SK-N-SH (cell line): ENCODE results near the gene GPR148. TPM values are rescaled to one million over a fixed set of nuclear protein-coding genes. Genes with fewer than 3 reads are reported as not detected.

Experiments
- polyA plus RNA-seq, 3 experiments: library from polyadenylated mRNA; depleted of rRNA; stranded (reverse); fragments of >200 nt; gene quantifications; 2 replicates each; pipeline ENCODE4 v1.2.3, GENCODE V29; 2012

GPR148 gene
- polyA plus RNA-seq, 1 of the 3 experiments (the other 2 are of a cell fraction): not detected

Other genes starting within 250 kb of the GPR148 start
- gene POTEI, start 219.7 kb upstream of the GPR148 start, polyA plus RNA-seq (2012; rRNA removed): 0.03 TPM in 1 of 2 replicates, not detected in the other
- gene CFC1B, start 207.8 kb upstream of the GPR148 start, polyA plus RNA-seq (2012; rRNA removed): not detected in 2 replicates
- not detected in 2 replicates for gene CFC1, start 129.5 kb upstream of the GPR148 start, polyA plus RNA-seq (2012; rRNA removed)
- not detected in 2 replicates for gene POTEJ, start 117.6 kb upstream of the GPR148 start, polyA plus RNA-seq (2012; rRNA removed)
- gene AMER3, start 26.5 kb downstream of the GPR148 start, polyA plus RNA-seq (2012; rRNA removed): under 0.01 and 0.03 TPM in 2 replicates
- gene ARHGEF4, start 107.8 kb downstream of the GPR148 start, polyA plus RNA-seq (2012; rRNA removed): 1.5 and 2.3 TPM in 2 replicates